Urinary bladder (tissue), 4 donors: ENCODE results near the gene EPHA7. TPM values are rescaled to one million over a fixed set of nuclear protein-coding genes. Genes with fewer than 3 reads are reported as not detected.

Source experiments
- DNase-seq: peaks from one replicate; pipeline ENCODE4 v3.0.0-alpha.2; 2015; ENCODE audit errors: extremely low spot score
- H3K27ac ChIP-seq: one replicate; pipeline ENCODE4 v1.5.1; 2013; ENCODE audit warnings: low read depth, mild to moderate bottlenecking, moderate library complexity
- H3K36me3 ChIP-seq: one replicate; pipeline ENCODE4 v1.6.1; 2013; ENCODE audit warnings: mild to moderate bottlenecking, moderate library complexity; ENCODE audit not compliant: insufficient read depth
- H3K4me1 ChIP-seq: one replicate; pipeline ENCODE4 v1.6.1; 2013; ENCODE audit warnings: mild to moderate bottlenecking, moderate library complexity; ENCODE audit not compliant: insufficient read depth
- H3K4me3 ChIP-seq: one replicate; pipeline ENCODE4 v1.5.1; 2013; ENCODE audit warnings: low read depth, low read length
- WGBS: extraction: QIAGEN DNeasy Blood & Tissue Kit; methylation state at CpG from one replicate; pipeline ENCODE4 v1.1.7; 2013; 5-methylcytosine and 5-hydroxymethylcytosine counted together
- polyA plus RNA-seq: library from polyadenylated mRNA; stranded (reverse); fragments of 200-250 nt; gene quantifications from one replicate; pipeline ENCODE4 v1.2.3, GENCODE V29; 2013
- total RNA-seq: library from RNA; depleted of rRNA; stranded (reverse); fragments of >200 nt; gene quantifications from one replicate; pipeline ENCODE4 v1.2.3, GENCODE V29; 2014
- donor health status: healthy with polysubstance abuse.
- donor health status: healthy.

Gene EPHA7
- total and polyA plus RNA-seq, 2 donors = 11.0 to 75.9 TPM

GRCh38 chr6:93327857-93328256, 91.5 kb downstream of the EPHA7 start:
- no peak for DNase-seq
- 75% methylated on average over 3 of the region's 3 CpGs for WGBS
- H3K4me3 ChIP-seq = no peak overlapping the region
- no peak overlapping the region for H3K27ac ChIP-seq
- H3K4me1 ChIP-seq = no peaks in the 10 kb centered on the region
- no peaks in the 10 kb centered on the region for H3K36me3 ChIP-seq

DNA sequence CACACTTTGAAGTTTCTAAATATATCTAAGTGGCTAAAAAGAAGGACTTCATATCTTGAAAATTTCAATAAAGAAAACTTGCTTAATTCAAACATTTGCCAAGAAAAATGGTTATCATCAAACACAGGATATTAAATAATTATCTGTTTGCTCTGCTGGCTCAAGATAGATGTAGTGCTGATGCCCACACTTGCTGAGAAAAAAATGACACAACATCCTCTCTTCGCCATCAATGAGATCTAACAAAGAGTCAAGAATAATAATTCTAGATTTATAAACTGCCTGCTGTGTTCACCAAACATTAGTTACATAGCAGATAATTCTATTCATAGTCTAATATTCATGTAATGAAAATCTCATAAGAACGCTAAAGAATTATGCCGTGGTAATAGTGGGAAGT, 93.6 kb downstream of the EPHA7 start:
- no peak for DNase-seq
- Histone ChIP-seq H3K27ac (no peak overlapping the region), H3K4me3 (no peak overlapping the region), H3K4me1 (no peaks in the 10 kb centered on the region), H3K36me3 (no peaks in the 10 kb centered on the region)
- WGBS = 93% methylated on average over 3 of the region's 3 CpGs

- Histone ChIP-seq H3K4me3 (no peak overlapping the region), H3K36me3 (no peaks in the 10 kb centered on the region), H3K4me1 (no peaks in the 10 kb centered on the region), H3K27ac (no peak overlapping the region)
- 94% methylated on average over 1 of the region's 1 CpG for WGBS
- no peak for DNase-seq
Observed at GRCh38 chr6:93323630-93324029, 95.7 kb downstream of the EPHA7 start.

- no peak overlapping the region for H3K27ac ChIP-seq
- no peaks in the 10 kb centered on the region for H3K36me3 ChIP-seq
- H3K4me3 ChIP-seq = no peak overlapping the region
- H3K4me1 ChIP-seq = no peaks in the 10 kb centered on the region
- WGBS = 99% methylated on average over 1 of the region's 1 CpG
- no peak for DNase-seq
Observed at GRCh38 chr6:93322651-93323050, 96.7 kb downstream of the EPHA7 start.

- no peak for DNase-seq
- no peak overlapping the region for H3K4me3 ChIP-seq
- H3K4me1 ChIP-seq = no peaks in the 10 kb centered on the region
- H3K36me3 ChIP-seq = no peaks in the 10 kb centered on the region
- WGBS = 75% methylated on average over 2 of the region's 2 CpGs
- no peak overlapping the region for H3K27ac ChIP-seq
Observed at GRCh38 chr6:93319304-93319703, 100.1 kb downstream of the EPHA7 start.

GRCh38 chr6:93318121-93318520, 101.2 kb downstream of the EPHA7 start:
- 98% methylated on average over 1 of the region's 1 CpG for WGBS
- no peak overlapping the region for H3K4me3 ChIP-seq
- no peak for DNase-seq
- H3K4me1 ChIP-seq = no peaks in the 10 kb centered on the region
- no peaks in the 10 kb centered on the region for H3K36me3 ChIP-seq
- H3K27ac ChIP-seq = no peak overlapping the region

GRCh38 chr6:93317592-93317991, 101.8 kb downstream of the EPHA7 start:
- H3K4me3 ChIP-seq = no peak overlapping the region
- no peak overlapping the region for H3K27ac ChIP-seq
- no peaks in the 10 kb centered on the region for H3K4me1 ChIP-seq
- H3K36me3 ChIP-seq = no peaks in the 10 kb centered on the region
- no peak for DNase-seq

- DNase-seq = no peak
- H3K4me1 ChIP-seq = no peaks in the 10 kb centered on the region
- no peak overlapping the region for H3K27ac ChIP-seq
- H3K4me3 ChIP-seq = no peak overlapping the region
- 59% methylated on average over 5 of the region's 5 CpGs for WGBS
- no peaks in the 10 kb centered on the region for H3K36me3 ChIP-seq
Observed at GRCh38 chr6:93307505-93308409, 111.6 kb downstream of the EPHA7 start.

DNA sequence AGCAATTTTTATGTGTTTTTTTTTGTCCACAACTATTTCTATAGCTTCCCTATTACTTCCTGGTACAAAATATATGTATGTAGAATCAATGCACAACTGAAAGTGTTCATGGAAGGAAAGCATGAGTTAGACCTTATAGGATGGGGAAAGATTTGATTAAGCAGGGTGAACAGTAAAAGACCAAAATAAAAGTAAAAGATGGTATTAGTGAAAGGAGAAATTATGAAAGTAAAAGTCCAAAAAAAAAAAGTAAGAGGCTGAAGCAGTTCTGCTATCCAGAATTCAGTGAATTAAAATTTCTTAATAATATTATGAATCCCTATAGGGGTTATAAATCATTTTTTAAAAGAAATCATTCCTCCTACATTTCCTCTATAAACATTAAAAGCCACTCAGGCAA, 114.3 kb downstream of the EPHA7 start:
- Histone ChIP-seq H3K4me3 (no peak overlapping the region), H3K4me1 (no peaks in the 10 kb centered on the region), H3K27ac (no peak overlapping the region), H3K36me3 (no peaks in the 10 kb centered on the region)
- DNase-seq = no peak

GRCh38 chr6:93304505-93304904, 114.9 kb downstream of the EPHA7 start:
- DNase-seq = no peak
- Histone ChIP-seq H3K4me1 (no peaks in the 10 kb centered on the region), H3K4me3 (no peak overlapping the region), H3K27ac (no peak overlapping the region), H3K36me3 (no peaks in the 10 kb centered on the region)
- 94% methylated on average over 1 of the region's 1 CpG for WGBS

- Histone ChIP-seq H3K36me3 (no peaks in the 10 kb centered on the region), H3K27ac (no peak overlapping the region), H3K4me3 (no peak overlapping the region), H3K4me1 (no peaks in the 10 kb centered on the region)
- 89% methylated on average over 3 of the region's 3 CpGs for WGBS
- DNase-seq = no peak
Observed at GRCh38 chr6:93300661-93301060, 118.7 kb downstream of the EPHA7 start.

DNA sequence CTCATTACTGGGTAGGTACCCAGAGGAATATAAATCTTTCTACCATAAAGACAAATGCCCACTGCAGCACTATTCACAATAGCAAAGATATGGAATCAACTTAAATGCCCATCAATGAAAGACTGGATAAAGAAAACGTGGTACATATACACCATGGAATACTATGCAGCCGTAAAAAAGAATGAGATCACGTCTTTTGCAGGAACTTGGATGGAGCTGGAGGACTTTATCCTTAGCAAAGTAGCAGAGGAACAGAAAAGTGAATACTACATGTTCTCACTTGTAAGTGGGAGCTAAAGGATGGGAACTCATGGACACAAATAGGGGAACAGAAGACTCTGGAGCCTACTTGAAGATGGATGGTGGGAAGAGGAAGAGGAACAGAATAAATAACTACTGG, 119.7 kb downstream of the EPHA7 start:
- DNase-seq = no peak
- WGBS = 84% methylated on average over 3 of the region's 3 CpGs

DNA sequence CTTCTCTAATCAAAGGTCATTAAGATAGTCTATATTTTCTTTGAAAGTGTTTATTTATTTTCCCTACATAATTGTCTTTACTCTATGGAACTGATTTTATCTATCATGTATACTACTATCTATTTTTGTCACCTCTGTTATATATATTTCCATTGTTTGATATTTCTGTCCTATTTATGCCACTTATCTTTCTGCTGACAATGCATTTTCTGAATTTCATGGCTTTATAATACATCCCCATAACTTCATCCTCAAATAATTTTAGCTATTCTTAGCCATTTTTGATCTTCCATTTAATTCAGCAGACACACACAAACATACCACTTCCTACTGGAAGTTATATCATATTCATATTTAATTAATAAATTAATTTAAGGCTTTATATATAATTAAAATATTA, 123.7 kb downstream of the EPHA7 start:
- no peaks in the 10 kb centered on the region for H3K4me1 ChIP-seq
- no peaks in the 10 kb centered on the region for H3K36me3 ChIP-seq
- H3K4me3 ChIP-seq = no peak overlapping the region
- no peak overlapping the region for H3K27ac ChIP-seq
- no peak for DNase-seq

More for the DNA sequence above, 119.7 kb downstream of the EPHA7 start:
- Histone ChIP-seq H3K27ac (no peak overlapping the region), H3K4me3 (no peak overlapping the region), H3K36me3 (no peaks in the 10 kb centered on the region), H3K4me1 (no peaks in the 10 kb centered on the region)

- Histone ChIP-seq H3K27ac (no peak overlapping the region), H3K36me3 (no peaks in the 10 kb centered on the region), H3K4me3 (no peak overlapping the region), H3K4me1 (no peaks in the 10 kb centered on the region)
- no peak for DNase-seq
- WGBS = 84% methylated on average over 2 of the region's 2 CpGs
Observed at GRCh38 chr6:93294879-93295278, 124.5 kb downstream of the EPHA7 start.
